KOPT-K1 (cell line): Measurements from ENCODE around the gene EPAS1.

Experiments
- H3K27ac ChIP-seq: fragments of 200-600 bp; sonication (generic); 2 replicates; pipeline ENCODE4 v1.5.1; 2016; ENCODE audit warnings: antibody characterized with exemption, mild to moderate bottlenecking, low read depth, low read length; ENCODE audit not compliant: poor library complexity, severe bottlenecking
- H3K36me3 ChIP-seq: fragments of 200-600 bp; sonication (generic); 2 replicates; pipeline ENCODE4 v1.5.1; 2017; ENCODE audit warnings: antibody characterized with exemption, mild to moderate bottlenecking, low read length, moderate library complexity; ENCODE audit not compliant: insufficient read depth
- H3K9me3 ChIP-seq: fragments of 200-600 bp; sonication (generic); 2 replicates; pipeline ENCODE4 v1.5.1; 2017; ENCODE audit warnings: antibody characterized with exemption, low read length, mild to moderate bottlenecking; ENCODE audit not compliant: insufficient read depth, poor library complexity, severe bottlenecking

Gene EPAS1

DNA sequence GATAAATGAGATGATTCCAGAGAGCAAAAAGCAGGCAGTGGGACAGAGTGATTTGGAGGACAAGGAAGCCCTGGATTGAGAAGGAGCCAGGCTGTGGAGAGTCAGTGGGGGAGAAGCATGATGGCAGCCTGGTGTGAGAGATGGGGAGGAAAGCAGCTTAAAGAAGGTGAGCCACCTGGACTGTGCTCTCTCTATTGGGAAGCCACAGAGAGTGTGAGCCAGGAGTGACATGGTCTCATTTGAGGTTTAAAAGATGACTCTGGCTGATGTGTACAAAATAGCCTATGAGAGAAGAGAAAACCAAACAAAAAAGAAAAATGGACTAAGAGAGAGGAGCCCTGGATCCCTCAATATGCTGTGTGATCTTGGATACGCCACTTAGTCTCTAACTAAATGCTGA lies 12.9 kb upstream of the EPAS1 start:
- no peaks in the 10 kb centered on the region for H3K36me3 ChIP-seq
- H3K27ac ChIP-seq = no peak overlapping the region
- no peaks in the 10 kb centered on the region for H3K9me3 ChIP-seq

DNA sequence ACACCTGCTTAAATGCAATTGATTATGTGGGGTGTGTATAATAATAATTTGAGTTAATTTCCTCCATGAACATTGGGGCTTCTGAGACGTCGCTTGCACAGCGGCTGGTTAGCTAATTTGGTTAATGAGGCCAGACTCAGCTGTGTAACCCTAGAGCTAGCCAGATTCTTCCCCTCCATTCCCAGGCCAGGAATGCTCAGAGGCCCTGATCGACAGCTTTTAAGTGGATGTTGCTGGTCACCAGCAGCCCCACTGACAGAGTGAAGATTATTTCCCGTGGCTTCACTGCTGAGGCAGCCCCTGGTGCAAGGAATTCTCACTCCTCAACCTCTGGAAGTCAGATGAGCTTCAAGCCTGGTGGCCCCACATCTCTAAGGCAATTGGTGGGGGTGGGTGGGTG lies 12.4 kb upstream of the EPAS1 start:
- H3K9me3 ChIP-seq = no peaks in the 10 kb centered on the region
- no peaks in the 10 kb centered on the region for H3K36me3 ChIP-seq
- no peak overlapping the region for H3K27ac ChIP-seq

DNA sequence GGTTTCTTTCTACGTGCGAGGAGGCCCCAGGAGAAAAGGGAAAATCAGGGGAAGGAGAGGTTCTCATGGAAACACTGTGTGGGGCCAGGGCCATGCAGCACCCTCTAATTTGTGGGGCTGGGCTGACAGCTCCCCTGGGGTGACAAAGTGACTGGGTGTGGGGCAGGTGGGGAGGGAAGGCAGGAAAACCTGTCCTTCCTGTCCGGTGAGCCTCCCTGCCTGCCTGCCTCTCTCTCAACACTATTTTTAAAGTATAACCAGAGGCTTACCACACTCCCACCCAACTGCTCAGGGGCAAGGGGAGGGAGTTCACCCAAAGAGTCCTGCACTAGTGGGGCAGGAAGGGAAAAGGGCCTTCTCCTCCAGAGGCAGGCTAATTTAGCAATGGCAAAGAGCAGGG lies 10.5 kb upstream of the EPAS1 start:
- H3K9me3 ChIP-seq = no peaks in the 10 kb centered on the region
- no peaks in the 10 kb centered on the region for H3K36me3 ChIP-seq
- H3K27ac ChIP-seq = peak overlapping the region; percentile 7

DNA sequence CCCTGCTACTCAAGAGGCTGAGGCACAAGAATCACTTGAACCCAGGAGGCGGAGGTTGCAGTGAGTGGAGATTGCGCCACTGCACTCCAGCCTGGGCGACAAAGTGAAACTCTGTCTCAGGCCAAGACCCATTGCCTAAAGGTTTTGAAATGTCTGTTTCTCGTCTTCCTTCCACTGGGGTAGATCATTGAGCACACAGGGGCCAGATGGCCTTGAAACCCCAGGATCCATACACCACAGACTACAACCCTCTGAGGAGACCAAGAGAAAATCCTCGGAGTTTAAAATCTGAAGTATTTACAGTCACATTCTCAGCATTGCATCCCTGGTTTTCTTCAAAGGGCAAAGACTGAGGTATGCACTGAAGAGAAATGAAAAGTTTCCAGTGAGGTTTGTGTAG lies 7.1 kb upstream of the EPAS1 start:
- Histone ChIP-seq H3K36me3 (no peaks in the 10 kb centered on the region), H3K27ac (no peak overlapping the region), H3K9me3 (no peaks in the 10 kb centered on the region)

DNA sequence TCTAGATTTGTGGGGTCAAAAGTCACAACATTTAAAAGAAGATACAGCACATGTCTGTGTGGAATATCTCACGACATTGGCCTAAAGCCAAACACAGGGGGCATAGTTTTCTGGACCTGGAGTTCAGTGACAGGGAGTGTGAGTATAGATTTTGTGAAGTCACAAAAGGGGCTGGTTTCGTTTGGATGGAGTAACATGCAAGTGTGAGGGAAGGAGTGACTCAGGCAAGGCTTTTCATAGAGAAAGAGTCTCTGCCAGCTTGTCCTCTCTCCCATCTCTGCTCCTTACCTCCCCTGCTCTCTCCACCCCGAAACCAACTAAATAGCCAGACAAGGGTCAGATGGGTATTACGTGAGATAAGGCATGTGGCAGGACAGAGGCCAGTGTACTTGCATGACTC lies 3.7 kb upstream of the EPAS1 start:
- no peak overlapping the region for H3K27ac ChIP-seq
- no peaks in the 10 kb centered on the region for H3K36me3 ChIP-seq

DNA sequence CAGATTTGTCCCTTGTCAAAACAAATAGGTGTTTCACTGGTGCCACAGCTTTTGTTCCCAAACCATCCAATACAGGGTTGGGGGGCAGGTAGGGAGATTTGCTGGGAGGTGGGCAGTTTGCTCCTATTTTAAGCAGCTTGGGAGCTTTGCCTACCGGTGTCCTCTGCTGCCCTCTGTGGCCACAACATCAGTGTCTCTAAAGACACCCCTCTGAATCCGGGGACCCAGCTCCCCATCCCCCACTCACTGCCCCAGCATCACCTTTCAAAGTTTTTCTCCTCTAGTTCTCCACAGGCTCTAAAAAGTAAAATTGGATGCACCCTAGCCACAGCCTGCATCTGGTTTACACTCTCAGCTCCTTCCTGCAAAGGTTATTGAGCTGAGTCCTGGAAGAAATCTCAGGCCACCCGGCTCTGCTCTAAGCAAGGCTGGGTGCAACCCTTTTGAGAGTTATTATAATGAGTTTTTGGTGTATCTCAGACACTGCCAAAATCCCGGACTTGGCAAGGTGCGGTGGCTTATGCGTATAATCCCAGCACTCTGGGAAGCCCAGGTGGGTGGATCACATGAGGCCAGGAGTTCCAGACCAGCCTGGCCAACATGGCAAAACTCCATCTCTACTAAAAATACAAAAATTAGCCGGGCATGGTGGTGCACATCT lies 2.9 kb upstream of the EPAS1 start:
- Histone ChIP-seq H3K9me3 (no peaks in the 10 kb centered on the region), H3K36me3 (no peaks in the 10 kb centered on the region), H3K27ac (no peak overlapping the region)

More for the DNA sequence above, 3.7 kb upstream of the EPAS1 start:
- no peaks in the 10 kb centered on the region for H3K9me3 ChIP-seq

DNA sequence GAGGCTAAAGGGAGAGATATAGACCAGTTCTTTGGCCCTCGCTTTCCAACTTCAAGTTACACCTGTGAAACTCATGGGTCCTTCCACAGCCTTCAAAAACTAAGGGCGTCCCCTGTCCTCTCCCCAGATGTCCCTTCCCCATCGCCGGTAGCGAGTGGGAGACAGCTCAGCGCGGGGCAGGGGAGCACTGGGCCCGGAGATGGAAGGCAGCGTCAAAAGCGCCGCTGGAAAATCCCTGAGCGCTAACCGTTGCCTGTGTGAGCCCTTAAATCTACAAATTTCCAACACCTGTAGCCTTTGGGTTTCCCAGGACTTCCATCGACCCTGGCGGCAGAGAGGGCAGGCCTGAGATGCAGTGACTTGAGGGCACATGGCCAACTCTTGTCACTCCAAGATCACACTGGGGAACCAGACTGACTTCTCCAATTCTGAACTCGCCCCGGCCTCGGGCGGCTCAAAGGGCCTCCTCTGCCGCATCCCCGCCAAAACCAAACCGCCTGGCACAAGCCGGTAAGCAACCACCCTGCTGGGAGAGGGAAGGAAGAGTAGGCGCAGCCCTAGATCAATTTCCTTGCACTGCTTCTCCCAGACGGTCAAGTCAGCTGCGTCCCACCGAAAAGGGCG lies 879 bp upstream of the EPAS1 start:
- Histone ChIP-seq H3K36me3 (no peaks in the 10 kb centered on the region), H3K9me3 (no peaks in the 10 kb centered on the region), H3K27ac (no peak overlapping the region)

DNA sequence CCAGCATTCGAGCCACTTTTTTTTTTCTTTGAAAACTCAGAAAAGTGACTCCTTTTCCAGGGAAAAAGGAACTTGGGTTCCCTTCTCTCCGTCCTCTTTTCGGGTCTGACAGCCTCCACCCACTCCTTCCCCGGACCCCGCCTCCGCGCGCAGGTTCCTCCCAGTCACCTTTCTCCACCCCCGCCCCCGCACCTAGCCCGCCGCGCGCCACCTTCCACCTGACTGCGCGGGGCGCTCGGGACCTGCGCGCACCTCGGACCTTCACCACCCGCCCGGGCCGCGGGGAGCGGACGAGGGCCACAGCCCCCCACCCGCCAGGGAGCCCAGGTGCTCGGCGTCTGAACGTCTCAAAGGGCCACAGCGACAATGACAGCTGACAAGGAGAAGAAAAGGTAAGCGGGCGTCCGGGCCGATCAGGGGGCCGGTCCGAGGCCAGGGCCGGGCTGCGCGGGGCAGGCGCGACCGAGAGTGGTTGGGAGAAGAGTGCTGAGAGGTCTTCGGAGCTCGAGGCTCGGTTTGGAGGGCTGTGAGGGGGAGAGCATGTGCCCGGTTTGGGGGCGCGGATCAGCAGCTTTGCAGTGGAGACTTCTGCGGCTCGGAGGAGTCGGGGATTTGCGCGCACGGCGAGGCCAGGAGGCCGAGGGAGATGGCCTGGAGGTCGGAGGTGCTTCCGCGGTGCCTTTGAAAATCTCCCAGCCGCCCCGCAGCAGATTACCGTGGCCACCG lies 502 bp downstream of the EPAS1 start:
- H3K9me3 ChIP-seq = no peaks in the 10 kb centered on the region
- H3K27ac ChIP-seq = peak overlapping the region; percentile 29
- H3K36me3 ChIP-seq = no peaks in the 10 kb centered on the region

DNA sequence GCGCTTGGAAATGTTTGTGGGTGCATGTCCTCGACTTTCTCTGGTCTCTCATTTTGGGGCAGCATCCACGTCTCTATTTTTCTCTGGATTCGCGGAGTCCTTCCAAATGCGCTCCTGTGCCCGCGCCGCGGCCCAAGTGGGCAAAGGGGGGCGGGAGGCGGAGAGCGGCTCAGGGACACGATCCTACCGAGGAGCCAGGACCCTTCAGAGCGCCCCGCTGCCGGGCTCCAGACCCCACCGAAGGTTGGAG lies 990 bp downstream of the EPAS1 start:
- peak overlapping the region; percentile 29 for H3K27ac ChIP-seq
- no peaks in the 10 kb centered on the region for H3K9me3 ChIP-seq
- H3K36me3 ChIP-seq = no peaks in the 10 kb centered on the region

DNA sequence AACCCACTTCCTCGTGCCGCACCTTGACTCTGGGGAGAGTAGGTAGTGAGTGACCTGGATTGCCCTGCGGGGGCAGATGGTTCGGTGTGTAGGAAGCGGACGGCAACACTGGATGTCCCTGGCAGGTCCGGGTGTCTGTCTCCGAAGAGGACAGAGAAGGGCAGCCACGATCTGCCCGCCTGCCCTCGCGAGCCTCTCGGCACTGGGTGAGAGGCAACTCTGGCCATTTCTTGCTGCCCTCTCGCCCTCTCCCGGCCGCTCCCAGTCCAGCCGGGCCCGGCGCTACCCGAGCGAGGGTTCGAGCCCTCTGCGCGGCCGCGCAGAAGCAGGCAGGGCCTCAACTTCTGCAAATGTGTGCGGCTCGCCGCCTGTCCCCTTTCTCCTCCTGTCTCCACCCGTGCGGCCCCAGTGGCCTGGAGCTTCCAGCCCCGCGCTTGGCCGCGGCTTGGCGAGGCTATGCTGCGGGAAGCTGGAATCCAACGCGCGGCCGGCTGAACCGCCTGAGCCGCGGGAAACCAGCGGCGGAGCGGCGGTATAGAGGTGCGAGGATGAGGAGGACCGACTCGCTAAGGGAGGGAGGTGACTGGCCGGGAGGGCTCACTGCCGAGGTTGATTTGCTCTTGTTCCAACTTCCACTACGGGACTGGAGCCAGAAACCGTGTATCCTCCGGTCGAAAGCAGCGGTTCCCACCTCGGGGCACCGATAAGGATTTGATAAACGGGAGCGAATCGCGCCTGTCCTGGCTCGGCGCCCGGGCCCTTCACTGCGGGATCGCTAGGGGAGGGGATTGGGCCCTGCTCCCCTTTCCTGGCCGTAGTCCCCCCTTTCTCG lies 1.5 kb downstream of the EPAS1 start:
- H3K9me3 ChIP-seq = no peaks in the 10 kb centered on the region
- H3K36me3 ChIP-seq = no peaks in the 10 kb centered on the region
- H3K27ac ChIP-seq = peak overlapping the region; percentile 29

DNA sequence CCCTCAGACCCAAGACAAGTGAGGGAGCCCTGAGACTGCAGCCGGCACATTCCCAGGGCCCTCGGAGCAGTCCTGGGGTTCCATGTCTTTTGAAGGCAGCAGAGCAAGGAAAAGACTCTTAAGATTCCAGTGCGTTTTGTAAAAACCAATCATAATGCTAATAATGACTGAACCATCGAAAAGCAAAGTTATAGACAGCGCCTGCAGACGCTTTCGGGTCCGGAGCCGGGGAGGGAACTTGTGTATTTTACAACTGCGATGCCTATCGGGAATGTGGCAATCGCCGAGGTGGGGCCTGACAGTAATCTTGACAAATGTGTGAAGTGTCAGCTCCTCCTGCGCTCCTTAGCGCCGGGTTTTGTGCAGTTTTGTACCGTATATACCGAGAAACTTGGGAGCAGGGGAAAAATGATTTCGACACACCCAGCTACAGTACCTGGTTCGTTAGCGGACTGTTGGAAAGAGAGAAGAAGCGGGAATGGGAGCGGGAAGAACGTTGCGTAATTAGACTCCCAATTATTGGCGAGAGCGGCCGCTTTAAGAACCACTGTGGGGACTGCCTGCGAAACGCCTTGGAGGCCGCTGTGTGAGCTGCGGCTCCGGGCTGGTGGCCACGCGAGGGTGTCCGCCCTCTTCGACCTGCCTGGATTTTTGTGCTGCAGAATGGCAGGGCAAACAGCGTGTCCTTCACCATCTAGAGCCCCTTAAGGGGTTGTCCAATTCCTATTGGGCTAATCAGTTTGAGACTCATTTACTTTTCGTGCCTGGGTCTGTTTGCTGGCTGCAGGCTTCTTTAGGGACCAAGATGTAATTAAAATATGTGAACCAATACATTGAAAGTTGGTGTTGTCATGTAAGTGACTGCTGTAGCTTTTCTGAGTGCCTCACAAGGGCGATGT lies 2.4 kb downstream of the EPAS1 start:
- Histone ChIP-seq H3K27ac (no peak overlapping the region), H3K9me3 (no peaks in the 10 kb centered on the region), H3K36me3 (no peaks in the 10 kb centered on the region)

DNA sequence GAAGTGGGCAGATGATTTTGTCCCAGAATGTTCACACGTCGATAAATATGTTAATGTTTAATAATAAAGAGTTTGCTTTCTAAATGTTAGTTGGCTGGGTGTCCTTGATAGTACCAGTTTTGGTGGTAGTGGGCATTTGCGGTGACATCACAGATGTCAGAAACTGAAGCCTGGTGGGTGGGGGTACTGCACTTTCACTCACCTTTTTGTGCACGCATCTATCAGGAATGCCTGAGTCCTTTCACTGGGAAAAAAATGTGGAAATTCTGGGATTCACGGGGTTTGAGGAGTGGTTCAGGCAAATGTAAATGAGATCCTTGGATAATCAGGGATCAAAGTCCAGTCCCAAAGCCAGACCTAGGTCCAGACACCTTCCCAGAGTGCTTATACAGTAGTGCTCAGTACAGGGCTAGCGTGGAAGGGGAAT lies 3.2 kb downstream of the EPAS1 start:
- H3K36me3 ChIP-seq = no peaks in the 10 kb centered on the region
- no peaks in the 10 kb centered on the region for H3K9me3 ChIP-seq
- no peak overlapping the region for H3K27ac ChIP-seq

DNA sequence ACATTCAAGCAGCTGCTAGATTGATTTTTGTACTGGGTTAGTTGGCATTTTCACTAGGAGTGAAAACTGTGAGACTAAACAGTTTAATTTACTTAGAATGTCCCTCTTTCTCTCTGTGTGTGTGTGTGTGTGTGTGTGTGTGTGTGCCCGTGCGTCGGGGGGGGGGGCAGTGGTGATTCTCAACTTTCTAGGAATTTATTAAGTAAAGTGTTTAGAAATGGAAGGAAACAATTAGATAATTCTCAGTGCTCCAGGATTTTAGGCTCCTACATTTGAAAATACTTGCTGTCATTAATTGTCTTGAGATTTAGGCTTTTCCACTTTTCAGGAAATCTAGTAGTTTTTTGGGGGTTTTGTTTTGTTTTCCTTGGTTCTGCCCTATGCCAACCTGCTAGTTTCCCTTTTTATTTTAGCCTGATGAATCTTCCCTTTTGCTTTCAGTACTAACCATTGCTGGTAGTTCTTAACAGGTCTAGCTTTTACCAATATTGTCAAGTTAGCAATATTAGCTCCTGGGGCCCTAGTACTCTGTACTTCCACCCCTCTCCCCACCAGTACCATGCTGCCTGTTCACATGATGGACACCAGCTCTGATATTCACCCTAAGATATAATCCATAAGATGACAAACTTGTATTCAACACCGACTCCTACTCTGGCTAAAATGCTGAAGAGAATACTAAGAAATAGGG lies 4.9 kb downstream of the EPAS1 start:
- Histone ChIP-seq H3K27ac (no peak overlapping the region), H3K36me3 (no peaks in the 10 kb centered on the region), H3K9me3 (no peaks in the 10 kb centered on the region)

DNA sequence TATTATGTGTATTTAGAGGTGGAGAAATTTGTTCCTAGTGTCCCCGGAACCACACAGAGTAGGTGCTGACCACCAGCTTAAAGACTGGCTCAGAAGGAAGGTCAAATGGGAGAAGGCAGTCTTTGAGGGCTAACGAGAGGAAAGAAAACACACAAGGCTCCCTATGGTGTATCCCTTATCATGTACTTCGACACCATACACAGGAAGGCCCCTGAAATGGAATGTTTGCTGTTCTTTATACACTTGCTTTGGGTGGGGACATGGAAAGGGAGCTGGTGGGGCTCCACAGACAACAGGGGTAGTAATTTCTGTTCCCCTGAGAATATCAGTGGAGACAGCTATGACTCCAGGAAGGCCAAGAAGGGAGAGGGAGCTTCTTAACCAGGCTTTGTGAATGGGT lies 6.0 kb downstream of the EPAS1 start:
- no peaks in the 10 kb centered on the region for H3K36me3 ChIP-seq
- no peaks in the 10 kb centered on the region for H3K9me3 ChIP-seq
- H3K27ac ChIP-seq = no peak overlapping the region
